ENCODE results near the gene CKAP5. TPM values are rescaled to one million over a fixed set of nuclear protein-coding genes. Genes with fewer than 3 reads are reported as not detected.

The CKAP5 gene
- total RNA-seq, 2 experiments from 2014 or later, result 23.2 to 26.9 TPM

DNA sequence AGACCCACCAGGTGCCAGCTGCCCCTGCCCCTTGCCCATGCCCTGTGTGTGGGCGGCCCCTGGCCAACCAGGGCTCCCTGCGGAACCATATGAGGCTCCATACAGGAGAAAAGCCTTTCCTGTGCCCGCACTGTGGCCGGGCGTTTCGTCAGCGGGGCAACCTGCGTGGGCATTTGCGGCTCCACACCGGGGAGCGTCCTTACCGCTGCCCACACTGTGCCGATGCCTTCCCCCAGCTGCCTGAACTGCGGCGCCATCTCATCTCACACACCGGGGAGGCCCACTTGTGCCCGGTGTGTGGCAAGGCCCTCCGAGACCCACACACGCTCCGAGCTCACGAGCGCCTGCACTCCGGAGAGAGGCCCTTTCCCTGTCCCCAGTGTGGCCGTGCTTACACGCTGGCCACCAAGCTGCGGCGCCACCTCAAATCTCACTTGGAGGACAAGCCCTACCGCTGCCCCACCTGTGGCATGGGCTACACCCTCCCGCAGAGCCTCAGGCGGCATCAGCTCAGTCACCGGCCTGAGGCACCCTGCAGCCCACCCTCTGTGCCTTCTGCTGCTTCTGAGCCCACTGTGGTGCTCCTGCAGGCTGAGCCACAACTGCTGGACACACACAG is 140.9 kb downstream of the CKAP5 start:
- H3K9me3 ChIP-seq (ENCODE audit: control insufficient read depth in 1 of 2, insufficient read depth in 1 of 2, low read length in 2 of 2), result no peaks in the 10 kb centered on the region
- H3K4me1 Mint-ChIP-seq (ENCODE audit: low read depth), result peaks cover 36% of the 10 kb centered on the region
- H3K27ac ChIP-seq (ENCODE audit: low read depth in 1 of 2, low read length in 2 of 2), result no peak overlapping the region
- ChIA-PET CTCF (no interaction called here), POLR2A (interaction anchor here (0.8 kb wide), 1 partner anchor 10 kb away, joined by 3 read pairs; no protein-coding TSS in a partner anchor)
- peaks cover 20% of the 10 kb centered on the region for H3K4me1 ChIP-seq (ENCODE audit: insufficient read depth, low read length)
- intact Hi-C loops (cut with DNase I, micrococcal nuclease), result loop anchor here in 1 of 2 experiments (10.0 kb wide), 3 partner anchors 470 to 870 kb away; partner anchors contain the start of genes ARFGAP2, KBTBD4, MADD and NDUFS3
- H3K36me3 ChIP-seq (ENCODE audit: insufficient read depth, low read length), result peaks cover 52% of the 10 kb centered on the region
- no peaks in the 10 kb centered on the region for H3K27me3 ChIP-seq (ENCODE audit: control insufficient read depth in 1 of 2, insufficient read depth in 2 of 2, low read length in 2 of 2)
- no peak for DNase-seq
- ATAC-seq (ENCODE audit: poor library complexity), result no peak
- H3K4me3 ChIP-seq (ENCODE audit: low read length), result no peak overlapping the region
- TF ChIP-seq, protein P1, sequence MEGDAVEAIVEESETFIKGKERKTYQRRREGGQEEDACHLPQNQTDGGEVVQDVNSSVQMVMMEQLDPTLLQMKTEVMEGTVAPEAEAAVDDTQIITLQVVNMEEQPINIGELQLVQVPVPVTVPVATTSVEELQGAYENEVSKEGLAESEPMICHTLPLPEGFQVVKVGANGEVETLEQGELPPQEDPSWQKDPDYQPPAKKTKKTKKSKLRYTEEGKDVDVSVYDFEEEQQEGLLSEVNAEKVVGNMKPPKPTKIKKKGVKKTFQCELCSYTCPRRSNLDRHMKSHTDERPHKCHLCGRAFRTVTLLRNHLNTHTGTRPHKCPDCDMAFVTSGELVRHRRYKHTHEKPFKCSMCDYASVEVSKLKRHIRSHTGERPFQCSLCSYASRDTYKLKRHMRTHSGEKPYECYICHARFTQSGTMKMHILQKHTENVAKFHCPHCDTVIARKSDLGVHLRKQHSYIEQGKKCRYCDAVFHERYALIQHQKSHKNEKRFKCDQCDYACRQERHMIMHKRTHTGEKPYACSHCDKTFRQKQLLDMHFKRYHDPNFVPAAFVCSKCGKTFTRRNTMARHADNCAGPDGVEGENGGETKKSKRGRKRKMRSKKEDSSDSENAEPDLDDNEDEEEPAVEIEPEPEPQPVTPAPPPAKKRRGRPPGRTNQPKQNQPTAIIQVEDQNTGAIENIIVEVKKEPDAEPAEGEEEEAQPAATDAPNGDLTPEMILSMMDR (IDR thresholded peaks at IDR 0.05), result no peak
- peaks cover 74% of the 10 kb centered on the region for H3K36me3 Mint-ChIP-seq (ENCODE audit: low read depth)
- peak overlapping the region; percentile 51 for H3K4me3 Mint-ChIP-seq
- no peaks in the 10 kb centered on the region for H3K27me3 Mint-ChIP-seq
- H3K9me3 Mint-ChIP-seq, result no peaks in the 10 kb centered on the region
- H3K27ac Mint-ChIP-seq, result no peak overlapping the region

DNA sequence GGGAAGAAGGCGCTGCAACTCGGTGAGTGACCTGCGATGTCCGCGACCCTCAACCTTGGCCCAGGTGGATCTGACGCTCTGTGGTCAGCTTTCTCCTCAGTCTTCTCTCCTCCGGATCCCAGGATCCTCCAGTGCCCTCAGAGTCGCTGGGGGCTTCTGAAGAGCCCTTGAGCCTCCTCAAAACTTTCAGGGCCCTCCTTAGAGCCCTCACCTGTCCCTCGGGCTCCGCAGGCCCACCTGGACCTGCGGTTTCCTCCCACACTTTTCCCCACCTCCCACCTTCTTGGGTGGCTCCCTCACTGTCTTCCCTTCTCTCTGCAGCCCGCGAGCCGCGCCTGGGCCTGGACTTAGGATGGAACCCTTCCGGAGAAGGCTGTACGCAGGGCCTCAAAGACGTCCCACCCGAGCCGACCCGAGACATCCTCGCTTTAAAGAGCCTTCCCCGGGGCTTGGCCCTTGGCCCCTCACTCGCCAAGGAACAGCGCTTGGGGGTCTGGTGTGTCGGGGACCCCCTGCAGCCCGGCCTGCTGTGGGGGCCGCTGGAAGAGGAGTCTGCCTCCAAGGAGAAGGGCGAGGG is 144.9 kb downstream of the CKAP5 start:
- H3K36me3 Mint-ChIP-seq (ENCODE audit: low read depth), result peaks cover 76% of the 10 kb centered on the region
- Histone ChIP-seq H3K27ac (ENCODE audit: low read depth in 1 of 2, low read length in 2 of 2) (peak overlapping the region; percentile 72 to 78), H3K27me3 (ENCODE audit: control insufficient read depth in 1 of 2, insufficient read depth in 2 of 2, low read length in 2 of 2) (no peaks in the 10 kb centered on the region), H3K36me3 (ENCODE audit: insufficient read depth, low read length) (peaks cover 45% of the 10 kb centered on the region), H3K4me3 (ENCODE audit: low read length) (peak overlapping the region; percentile 84), H3K4me1 (ENCODE audit: insufficient read depth, low read length) (peaks cover 55% of the 10 kb centered on the region), H3K9me3 (ENCODE audit: control insufficient read depth in 1 of 2, insufficient read depth in 1 of 2, low read length in 2 of 2) (no peaks in the 10 kb centered on the region)
- no peak for ATAC-seq (ENCODE audit: poor library complexity)
- H3K27me3 Mint-ChIP-seq, result no peaks in the 10 kb centered on the region
- H3K9me3 Mint-ChIP-seq, result no peaks in the 10 kb centered on the region
- peak overlapping the region; percentile 87 for H3K27ac Mint-ChIP-seq
- ChIA-PET POLR2A (interaction anchor here (0.6 to 10.9 kb wide), 15 partner anchors 9 to 514 kb away, joined by 3 to 146 read pairs (median 4); partner anchors contain the start of genes AMBRA1, ATG13, DDB2 and F2), CTCF (interaction anchor here (0.9 to 1.2 kb wide), 2 partner anchors 30 to 84 kb away, joined by 4 to 5 read pairs; partner anchors contain the start of genes ATG13 and HARBI1)
- TF ChIP-seq, protein P1 (IDR thresholded peaks at IDR 0.05), result no peak
- peak overlapping the region; percentile 96 for H3K4me3 Mint-ChIP-seq
- peaks cover 60% of the 10 kb centered on the region for H3K4me1 Mint-ChIP-seq (ENCODE audit: low read depth)
- DNase-seq, result peak in 1 of 14 experiments; percentile 2
- intact Hi-C loops (cut with DNase I, micrococcal nuclease), result loop anchor here in 1 of 2 experiments (2.0 to 10.0 kb wide), 8 partner anchors 84 to 874 kb away; partner anchors contain the start of genes ARFGAP2, ATG13, CSTPP1 and DDB2

DNA sequence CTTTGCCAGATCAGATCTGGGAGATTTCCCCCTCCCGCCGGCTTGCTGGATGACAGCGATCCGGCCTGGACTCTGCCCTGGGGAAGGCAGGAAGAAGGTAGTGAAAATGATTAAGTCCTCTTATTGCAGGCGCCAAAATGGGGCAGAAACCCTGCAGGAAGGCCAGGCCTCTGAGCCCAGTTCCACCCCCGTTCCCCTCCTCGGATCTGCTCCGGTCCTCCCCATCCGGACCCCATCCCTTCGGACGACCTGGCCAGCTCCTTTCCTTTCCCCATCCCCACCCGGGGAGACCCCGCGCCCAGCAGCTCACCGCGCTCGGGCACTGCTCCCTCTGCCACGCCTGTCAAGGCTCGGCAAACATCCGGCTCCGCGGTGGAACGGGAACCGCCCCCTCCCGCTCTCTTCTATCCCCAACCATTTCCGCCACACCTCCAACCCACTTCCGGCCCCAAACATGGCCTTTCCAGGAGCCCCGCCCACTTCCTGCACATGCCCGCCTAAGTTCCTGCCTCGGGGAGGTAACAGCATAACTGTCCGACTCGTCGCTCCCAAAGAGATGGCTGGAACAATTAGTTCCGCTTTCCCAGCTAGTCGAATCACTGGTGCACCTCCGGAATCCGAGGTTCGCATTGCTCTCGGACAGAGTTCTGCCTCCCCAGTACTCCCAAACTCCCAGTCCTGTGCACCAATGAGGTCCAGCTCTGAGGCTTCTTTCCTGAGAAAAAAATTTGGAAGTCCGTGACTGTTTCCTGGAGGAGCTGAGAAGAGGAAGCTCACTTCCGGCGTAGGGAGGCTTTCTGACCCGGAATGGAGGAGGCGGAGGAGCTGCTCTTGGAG is 145.6 kb downstream of the CKAP5 start, which contains the start of the genes ARHGAP1 and ZNF408:
Gene ARHGAP1 (minus strand): TSS at position 379 of the 837 bp plus-strand sequence. CDS start 4,512 bp downstream, outside the sequence.
Gene ZNF408 (plus strand): TSS at position 791 of the 837 bp plus-strand sequence. CDS start 17 bp downstream, at position 808.
- Histone ChIP-seq H3K27me3 (ENCODE audit: control insufficient read depth in 1 of 2, insufficient read depth in 2 of 2, low read length in 2 of 2) (no peaks in the 10 kb centered on the region), H3K4me1 (ENCODE audit: insufficient read depth, low read length) (peaks cover 62% of the 10 kb centered on the region), H3K4me3 (ENCODE audit: low read length) (peak within 1 kb of the TSS; percentile 84), H3K9me3 (ENCODE audit: control insufficient read depth in 1 of 2, insufficient read depth in 1 of 2, low read length in 2 of 2) (no peaks in the 10 kb centered on the region), H3K27ac (ENCODE audit: low read depth in 1 of 2, low read length in 2 of 2) (peak within 1 kb of the TSS; percentile 72 to 78), H3K36me3 (ENCODE audit: insufficient read depth, low read length) (peaks cover 46% of the 10 kb centered on the region)
- peaks cover 62% of the 10 kb centered on the region for H3K4me1 Mint-ChIP-seq (ENCODE audit: low read depth)
- intact Hi-C loops (cut with DNase I, micrococcal nuclease), result loop anchor here (1.0 to 10.0 kb wide), 9 partner anchors 29 to 874 kb away; partner anchors contain the start of genes ARFGAP2 (in 1 of the 2), ATG13 (in 1 of the 2), CSTPP1 (in 1 of the 2) and DDB2 (in 1 of the 2)
- CTCF ChIA-PET, result interaction anchor here (0.9 to 1.2 kb wide), 2 partner anchors 29 to 83 kb away, joined by 4 to 5 read pairs; partner anchors contain the start of genes ATG13 and HARBI1
- H3K27ac Mint-ChIP-seq, result peak within 1 kb of the TSS; percentile 87
- peak; percentile 98 to 100 (median 99) for DNase-seq
- TF ChIP-seq, protein P1 (IDR thresholded peaks at IDR 0.05), result no peak
- H3K9me3 Mint-ChIP-seq, result no peaks in the 10 kb centered on the region
- peak; percentile 93 for ATAC-seq (ENCODE audit: poor library complexity)
- H3K36me3 Mint-ChIP-seq (ENCODE audit: low read depth), result peaks cover 76% of the 10 kb centered on the region
- no peaks in the 10 kb centered on the region for H3K27me3 Mint-ChIP-seq
- H3K4me3 Mint-ChIP-seq, result peak within 1 kb of the TSS; percentile 96
- POLR2A ChIA-PET, result interaction anchor here (0.6 to 10.9 kb wide), 15 partner anchors 8 to 514 kb away, joined by 3 to 146 read pairs (median 4); partner anchors contain the start of genes AMBRA1, ATG13, DDB2 and F2

Measured in CD4-positive, alpha-beta T cell (primary cell).